HepG2 (cell line): ENCODE measurements around the gene HORMAD2. TPM values are rescaled to one million over a fixed set of nuclear protein-coding genes. Genes with fewer than 3 reads are reported as not detected.

Experiments
- ATAC-seq: fragments of 200-7000 bp; cut with Tn5 transposase; 3 replicates; pipeline ENCODE4 v1.9.1; 2020; ENCODE audit warnings: mild to moderate bottlenecking, moderate library complexity
- BruUV-seq: library from RNA; stranded (reverse); fragments of 400-500 nt; replicated peaks from 2 replicates; lab custom pipeline; 2021; lab: Mats Ljungman, UMichigan
- CTCF ChIA-PET: fragments of 300-600 bp; formaldehyde crosslinking; extraction: SDS; loops from one replicate; lab custom pipeline; 2021; ENCODE audit warnings: low total read pairs, inconsistent platforms, low intra/inter-chr PET ratio; lab: Yijun Ruan, JAX
- POLR2A ChIA-PET: fragments of 350-600 bp; sonication (Branson Sonifier 250); formaldehyde crosslinking; loops from one replicate; lab custom pipeline; 2020; ENCODE audit warnings: antibody characterized with exemption, inconsistent platforms; lab: Yijun Ruan, JAX
- DNase-seq: peaks from one replicate; pipeline ENCODE4 v3.0.0-alpha.2; 2015; ENCODE audit warnings: low spot score
- FAIRE-seq: peaks from 3 replicates; lab custom pipeline; 2011; peaks lifted over from hg19 to GRCh38; lab: Jason Lieb, UNC
- H2AFZ ChIP-seq: one replicate; pipeline ENCODE4 v1.6.1; 2011; ENCODE audit warnings: low read length, inconsistent platforms
- H3K27ac ChIP-seq: fragments of 300-600 bp; 3 replicates; pipeline ENCODE4 v1.8.0; 2011; ENCODE audit warnings: mixed run types, mild to moderate bottlenecking, mixed read lengths, low read length, inconsistent platforms; ENCODE audit not compliant: insufficient read depth; ENCODE audit errors: extremely low read length
- H3K27me3 ChIP-seq, 2 experiments: fragments of 200-600 bp in 1 of 2; 2 replicates in 1 of 2; 3 replicates in 1 of 2; pipeline versions ENCODE4 v1.6.0 to v1.8.0; 2011; ENCODE audit warnings: low read length in 2 of 2, mild to moderate bottlenecking in 2 of 2, moderate library complexity in 2 of 2, inconsistent platforms in 1 of 2; ENCODE audit not compliant: insufficient read depth in 2 of 2, control insufficient read depth in 1 of 2
- H3K36me3 ChIP-seq, 2 experiments: fragments of 200-600 bp in 1 of 2; replicated peaks in 1 of 2; 2 replicates in 1 of 2; 3 replicates in 1 of 2; pipeline versions ENCODE4 v1.5.1 to v1.8.0; 2011; ENCODE audit warnings: low read length in 2 of 2, inconsistent platforms in 1 of 2; ENCODE audit not compliant: insufficient read depth in 2 of 2, control insufficient read depth in 1 of 2
- H3K4me1 ChIP-seq: 2 replicates; pipeline ENCODE4 v1.5.1; 2012; ENCODE audit warnings: low read length, inconsistent platforms; ENCODE audit not compliant: insufficient read depth
- H3K4me2 ChIP-seq: 2 replicates; pipeline ENCODE4 v1.6.0; 2011; ENCODE audit warnings: low read depth, low read length, inconsistent platforms
- H3K4me3 ChIP-seq, 3 experiments: fragments of 200-600 bp in 1 of 3; sonication (generic), shearing (Covaris generic) in 1 of 3; replicated peaks in 1 of 3; 2 replicates each; pipeline ENCODE4 v1.5.1; 2011 to 2016; ENCODE audit warnings: low read length in 3 of 3, inconsistent platforms in 2 of 3, low read depth in 2 of 3, mild to moderate bottlenecking in 2 of 3, control low read depth in 1 of 3, mixed read lengths in 1 of 3; ENCODE audit not compliant: insufficient read depth in 1 of 3
- H3K79me2 ChIP-seq: one replicate; pipeline ENCODE4 v1.6.1; 2011; ENCODE audit warnings: low read length, inconsistent platforms; ENCODE audit not compliant: insufficient read depth
- H3K9ac ChIP-seq: 2 replicates; pipeline ENCODE4 v1.6.0; 2011; ENCODE audit warnings: mild to moderate bottlenecking, low read depth, low read length, inconsistent platforms; ENCODE audit not compliant: insufficient read depth
- H3K9me3 ChIP-seq: 2 replicates; pipeline ENCODE4 v1.5.1; 2012; ENCODE audit warnings: mild to moderate bottlenecking, low read length
- H4K20me1 ChIP-seq: 2 replicates; pipeline ENCODE4 v1.6.0; 2011; ENCODE audit warnings: inconsistent platforms, mild to moderate bottlenecking, low read length, moderate library complexity; ENCODE audit not compliant: insufficient read depth
- CEBPG ChIP-seq: IDR thresholded peaks from 2 replicates; pipeline ENCODE4 v1.6.1; 2016
- MAFF ChIP-seq: IDR thresholded peaks from 2 replicates; pipeline ENCODE4 v1.6.1; 2011; ENCODE audit warnings: low read depth, low read length, improper control_type of control experiment
- MAFK ChIP-seq, 2 experiments: IDR thresholded peaks in 1 of 2; conservative IDR thresholded peaks in 1 of 2; 2 replicates each; pipeline ENCODE4 v1.6.1; 2011; ENCODE audit warnings: improper control_type of control experiment in 2 of 2, low read length in 2 of 2
- MEIS2 ChIP-seq: sonication (generic); formaldehyde crosslinking; IDR thresholded peaks from 2 replicates; pipeline ENCODE4 v1.9.0; 2021; ENCODE audit warnings: mild to moderate bottlenecking, missing genetic modification reagents
- SRSF4 ChIP-seq: fragments of 200-400 bp; formaldehyde crosslinking; IDR thresholded peaks from one replicate; pipeline ENCODE4 v1.6.1; 2018; ENCODE audit warnings: mild to moderate bottlenecking, low read depth, low read length, moderate library complexity; ENCODE audit not compliant: poor library complexity, severe bottlenecking
- ZNF10 ChIP-seq: sonication (generic); formaldehyde crosslinking; IDR thresholded peaks from 2 replicates; pipeline ENCODE4 v1.4.0; 2020; ENCODE audit warnings: mild to moderate bottlenecking, low read depth, missing genetic modification reagents, borderline replicate concordance
- ZNF550 ChIP-seq: sonication (generic); formaldehyde crosslinking; IDR thresholded peaks from 2 replicates; pipeline ENCODE4 v1.4.0; 2020; ENCODE audit warnings: mild to moderate bottlenecking, missing genetic modification reagents, borderline replicate concordance
- in situ Hi-C: cut with HindIII; loops from 2 replicates; pipeline ENCODE4 v1.10.0; 2017; ENCODE audit warnings: low pct_unique_long_range_greater_than_20kb; ENCODE audit not compliant: extremely low pct_ligation_motif_present
- intact Hi-C: fragments of 100-400 bp; cut with micrococcal nuclease; formaldehyde crosslinking; loops from one replicate; pipeline ENCODE4 v1.10.0; 2022; ENCODE audit not compliant: unreplicated experiment
- polyA plus RNA-seq, 8 experiments: library from polyadenylated mRNA; depleted of rRNA in 3 of 8; stranded (reverse) in 7 of 8; unstranded in 1 of 8; fragments of >200 nt; fragmentation: Illumina TruSeq in 4 of 8; extraction: Trizol in 4 of 8; gene quantifications; 2 replicates each; pipeline versions ENCODE4 v1.2.1 to v1.2.3, GENCODE V29; 2011 to 2016; ENCODE audit warnings: low read depth in 4 of 8, missing spikeins in 1 of 8, mixed read lengths in 1 of 8; ENCODE audit not compliant: insufficient read depth in 1 of 8
- total RNA-seq, 5 experiments: library from RNA; depleted of rRNA; stranded (reverse); fragments of >200 nt; fragmentation: Illumina TruSeq; extraction: Trizol; gene quantifications; 2 replicates each; pipeline ENCODE4 v1.2.3, GENCODE V29; 2016; ENCODE audit warnings: low read depth in 1 of 5

Gene HORMAD2
- total and polyA plus RNA-seq, 2 of the 13 experiments (the other 11 are each of a cell fraction or from before 2014, with no cell fraction given): not detected

- TF ChIP-seq ZNF550: no peak
- no peak for TF ChIP-seq ZNF10
- no peak for TF ChIP-seq SRSF4
- TF ChIP-seq CEBPG (CRISPR knock-in tag): peak; percentile 37; the same call in 1 of the 2 replicates
Observed at GRCh38 chr22:30159561-30160353, 79.5 kb downstream of the HORMAD2 start (continued).

- ATAC-seq: no peak
- H3K9ac ChIP-seq: no peak overlapping the region
- no peak overlapping the region for H2AFZ ChIP-seq
- ChIA-PET POLR2A (no interaction called here), CTCF (no interaction called here)
- no peaks in the 10 kb centered on the region for H4K20me1 ChIP-seq
- H3K4me2 ChIP-seq: no peak overlapping the region
- FAIRE-seq: no peak
- BruUV-seq: no TSS peak
- TF ChIP-seq MEIS2 (CRISPR knock-in tag): no peak
- peak; percentile 9; the same call in 1 of the 2 replicates for TF ChIP-seq MAFF
- peak; percentile 21 to 47; a peak in 2 of 4 replicates for TF ChIP-seq MAFK (conservative IDR thresholded peaks at IDR 0.05 in 1 of 2, IDR thresholded peaks at IDR 0.05 in 1 of 2; ENCODE audit: low read length in 2 of 2)
- in situ Hi-C loops: no loop called here
- peaks cover 12% of the 10 kb centered on the region for H3K4me1 ChIP-seq
- H3K9me3 ChIP-seq: no peaks in the 10 kb centered on the region
- intact Hi-C loops: no loop called here
- H3K27ac ChIP-seq: no peak overlapping the region
- no peaks in the 10 kb centered on the region for H3K79me2 ChIP-seq
- H3K36me3 ChIP-seq: no peaks in the 10 kb centered on the region
- H3K27me3 ChIP-seq: no peaks in the 10 kb centered on the region; a peak in 1 of 5 replicates
- no peak overlapping the region for H3K4me3 ChIP-seq
- no peak for DNase-seq
Observed at GRCh38 chr22:30161051-30161469, 80.8 kb downstream of the HORMAD2 start.
